IPS-NIHi11 (cell line): ENCODE measurements around the gene MS4A13.
"Not testable (repeated sequence)": the region's sequence is repeated elsewhere in the genome, so short reads cannot be mapped to it uniquely, and the experiment has no call there.

Source experiments
- DNase-seq: peaks from one replicate; pipeline ENCODE4 v3.0.0; 2012; ENCODE audit warnings: mixed read lengths, low spot score

Gene MS4A13

DNA sequence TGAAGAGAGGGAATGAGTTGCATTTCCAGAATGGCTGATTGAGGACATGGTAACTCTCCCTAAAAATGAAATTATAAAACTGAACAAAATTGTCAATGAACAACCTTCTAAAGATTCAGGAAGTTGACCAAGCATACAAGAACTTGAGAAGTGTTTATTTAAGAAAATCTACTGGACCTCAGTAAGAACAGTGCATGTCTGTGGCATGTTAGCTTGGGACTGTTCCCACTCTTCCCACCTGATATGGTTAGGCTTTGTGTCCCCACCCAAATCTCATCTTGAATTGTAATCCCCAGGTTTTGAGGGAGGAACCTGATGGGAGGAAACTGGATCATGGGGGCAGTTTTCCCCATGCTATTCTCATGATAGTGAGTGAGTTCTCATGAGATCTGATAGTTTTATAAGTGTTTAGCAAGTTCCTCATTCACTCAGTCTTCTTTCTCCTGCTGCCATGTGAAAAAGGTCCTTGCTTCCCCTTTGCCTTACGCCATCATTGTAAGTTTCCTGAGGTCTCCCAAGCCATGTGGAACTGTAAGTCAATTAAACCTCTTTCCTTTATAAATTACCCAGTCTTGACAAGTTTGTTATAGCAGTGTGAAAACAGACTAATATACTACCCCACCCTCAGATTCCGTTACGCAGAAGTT is 15.4 kb downstream of the MS4A13 start:
- DNase-seq = no peak

DNA sequence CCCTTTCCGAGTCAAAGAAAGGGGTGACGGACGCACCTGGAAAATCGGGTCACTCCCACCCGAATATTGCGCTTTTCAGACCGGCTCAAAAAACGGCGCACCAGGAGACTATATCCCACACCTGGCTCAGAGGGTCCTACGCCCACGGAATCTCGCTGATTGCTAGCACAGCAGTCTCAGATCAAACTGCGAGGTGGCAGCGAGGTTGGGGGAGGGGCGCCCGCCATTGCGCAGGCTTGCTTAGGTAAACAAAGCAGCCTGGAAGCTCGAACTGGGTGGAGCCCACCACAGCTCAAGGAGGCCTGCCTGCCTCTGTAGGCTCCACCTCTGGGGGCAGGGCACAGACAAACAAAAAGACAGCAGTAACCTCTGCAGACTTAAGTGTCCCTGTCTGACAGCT is 17.2 kb downstream of the MS4A13 start:
- DNase-seq = not testable (repeated sequence)

DNA sequence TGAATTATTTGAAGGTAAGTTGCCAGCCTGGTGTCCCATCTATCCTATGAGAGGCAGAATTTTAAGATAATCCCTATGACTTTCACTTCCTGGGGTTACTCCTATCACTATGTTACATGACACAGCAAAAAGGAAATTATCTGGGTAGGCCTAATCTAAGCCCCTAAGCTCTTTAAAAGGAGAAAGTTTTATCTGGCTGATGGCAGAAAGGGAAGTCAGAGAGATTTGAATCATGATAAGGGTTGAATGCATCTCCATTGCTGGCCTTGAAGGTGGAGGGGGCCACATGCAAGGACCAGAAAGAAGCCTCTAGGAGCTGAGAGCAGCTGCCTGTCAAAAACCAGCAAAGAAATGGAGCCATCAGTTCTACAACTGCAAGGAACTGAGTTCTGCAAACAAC is 23.4 kb downstream of the MS4A13 start:
- DNase-seq = not testable (repeated sequence)

DNA sequence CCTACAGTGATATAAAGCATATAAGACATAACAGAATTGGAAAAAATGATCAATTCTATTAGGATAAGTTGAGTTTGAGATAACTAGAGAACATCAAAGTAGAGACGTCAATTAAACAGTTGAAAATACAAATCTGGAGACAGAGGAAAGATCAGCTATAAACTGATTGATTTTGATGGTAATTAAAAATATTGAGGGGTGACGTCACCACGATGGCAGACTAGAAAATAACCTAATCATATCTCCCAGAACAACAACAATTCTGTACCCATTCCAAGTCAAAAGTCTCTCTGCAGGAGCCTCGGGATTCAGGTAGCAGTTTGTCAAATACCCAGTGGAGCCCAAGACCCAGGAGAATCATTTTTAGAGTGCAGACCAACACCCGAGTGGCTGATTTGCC is 28.9 kb downstream of the MS4A13 start:
- no peak for DNase-seq

DNA sequence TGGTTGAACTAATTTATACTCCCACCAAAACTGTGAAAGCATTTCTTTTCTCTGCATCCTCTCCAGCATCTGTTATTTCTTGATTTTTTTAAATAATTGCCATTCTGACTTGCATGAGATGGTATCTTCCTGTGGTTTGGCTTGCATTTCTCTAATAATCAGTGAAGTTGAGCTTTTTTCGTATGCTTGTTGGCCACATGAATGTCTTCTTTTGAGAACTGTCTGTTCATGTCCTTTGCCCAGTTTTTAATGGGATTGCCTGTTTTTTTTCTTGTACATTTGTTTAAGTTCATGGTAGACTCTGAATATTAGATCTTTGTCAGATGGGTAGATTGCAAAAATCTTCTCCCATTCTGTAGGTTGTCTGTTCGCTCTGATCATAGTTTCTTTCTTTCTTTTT is 46.1 kb downstream of the MS4A13 start:
- DNase-seq = no peak

DNA sequence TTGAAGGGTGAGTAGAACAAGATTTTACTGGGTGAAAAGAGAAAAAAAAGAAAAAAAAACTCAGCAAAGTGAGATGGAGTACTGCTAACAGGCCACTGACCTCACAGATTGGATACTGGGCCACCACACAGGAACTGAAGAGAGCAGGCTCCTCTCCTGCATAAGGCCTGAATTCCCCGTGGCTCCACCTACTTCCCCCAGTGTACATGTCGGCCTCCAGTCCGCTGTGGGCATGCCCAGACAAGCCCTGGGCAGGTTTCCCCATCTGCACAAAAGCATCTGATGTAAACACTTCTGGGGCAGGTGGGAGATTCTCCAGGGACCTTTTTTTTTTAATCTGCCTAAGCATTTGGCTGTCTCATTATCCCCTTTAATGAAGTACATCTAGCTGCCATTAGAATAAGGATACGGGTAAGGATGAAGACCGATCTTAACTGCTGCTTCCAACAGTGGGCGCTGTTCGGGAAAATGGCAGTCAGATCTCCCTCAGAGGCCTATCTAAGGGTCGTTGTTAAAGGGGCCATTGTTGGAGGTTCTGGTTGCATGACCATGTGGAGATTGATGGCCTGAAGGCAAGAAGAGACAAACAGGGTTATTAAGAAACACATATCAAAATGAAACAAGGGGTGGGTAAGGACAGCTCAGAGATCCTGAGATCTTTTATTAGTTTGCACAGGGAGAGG is 48.5 kb downstream of the MS4A13 start:
- DNase-seq = no peak

DNA sequence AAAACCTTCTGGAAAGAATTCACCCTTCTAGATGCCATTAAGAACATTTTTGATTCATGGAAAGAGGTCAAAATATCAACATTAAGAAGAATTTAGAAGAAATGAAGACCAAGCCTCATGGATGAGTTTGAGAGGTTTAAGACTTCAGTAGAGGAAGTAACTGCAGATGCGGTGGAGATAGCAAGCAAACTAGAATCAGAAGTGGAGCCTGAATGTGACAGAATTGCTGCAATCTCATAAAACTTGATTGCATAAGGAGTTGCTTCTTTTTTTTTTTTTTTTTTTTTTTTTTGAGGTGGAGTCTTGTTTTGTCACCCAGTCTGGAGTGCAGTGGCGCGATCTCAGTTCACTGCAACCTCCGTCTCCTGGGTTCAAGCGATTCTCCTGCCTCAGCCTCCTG is 51.6 kb downstream of the MS4A13 start:
- DNase-seq = no peak

DNA sequence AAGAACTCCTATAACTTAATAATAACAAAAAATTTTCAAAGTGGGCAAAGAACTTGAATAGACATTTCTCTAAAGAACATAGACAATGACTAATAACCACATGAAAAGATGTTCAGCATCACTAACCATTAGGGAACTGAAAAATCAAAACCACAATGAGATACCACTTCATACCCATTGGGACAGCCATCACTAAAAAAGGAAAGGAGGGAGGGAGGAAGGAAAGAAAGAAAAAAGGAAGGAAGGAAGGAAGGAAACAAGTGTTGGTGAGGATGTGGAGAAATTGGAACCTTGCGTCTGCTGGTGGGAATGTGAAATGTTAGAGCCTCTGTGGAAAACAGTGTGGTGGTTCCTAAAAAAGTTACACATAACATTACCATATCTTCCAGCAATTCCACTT is 55.8 kb downstream of the MS4A13 start:
- DNase-seq = no peak

DNA sequence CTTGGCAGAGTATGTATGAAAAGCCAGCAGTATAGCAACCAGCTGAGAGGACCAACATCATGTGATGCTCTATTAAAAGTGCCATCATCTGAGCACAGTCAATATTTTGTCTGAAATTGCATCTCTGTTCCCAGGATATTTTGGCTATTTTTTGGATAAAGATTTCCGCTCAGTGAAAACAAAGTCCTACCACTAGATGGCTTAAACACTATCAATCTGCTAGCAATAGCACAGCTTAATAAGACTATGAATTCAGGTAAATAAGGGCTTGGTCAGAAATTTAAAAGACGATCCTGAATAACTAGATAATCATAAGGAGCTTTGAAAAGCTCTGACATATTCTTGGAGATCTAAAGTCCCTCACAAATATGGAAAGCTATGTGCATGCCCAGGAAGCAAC is 74.4 kb downstream of the MS4A13 start:
- no peak for DNase-seq
